KMS-11 (cell line): ENCODE measurements around the gene PGGHG.

Experiments used
- H2AFZ ChIP-seq: fragments of 200-600 bp; sonication (generic); 2 replicates; pipeline ENCODE4 v1.6.1; 2016; ENCODE audit warnings: antibody characterized with exemption, mixed run types, low read depth
- H3K27ac ChIP-seq: fragments of 200-600 bp; sonication (generic); 2 replicates; pipeline ENCODE4 v1.6.1; 2016; ENCODE audit warnings: mild to moderate bottlenecking, mixed run types
- H3K27me3 ChIP-seq: fragments of 200-600 bp; sonication (generic); 2 replicates; pipeline ENCODE4 v1.6.1; 2017; ENCODE audit warnings: mild to moderate bottlenecking, low read depth, mixed run types, moderate library complexity; ENCODE audit not compliant: insufficient read depth
- H3K36me3 ChIP-seq: fragments of 200-600 bp; sonication (generic); 2 replicates; pipeline ENCODE4 v1.6.1; 2017; ENCODE audit warnings: mild to moderate bottlenecking, mixed run types; ENCODE audit not compliant: insufficient read depth
- H3K4me1 ChIP-seq: fragments of 200-600 bp; sonication (generic); 2 replicates; pipeline ENCODE4 v1.6.1; 2016; ENCODE audit warnings: mild to moderate bottlenecking, low read depth, mixed run types; ENCODE audit not compliant: poor library complexity, severe bottlenecking
- H3K4me2 ChIP-seq: fragments of 200-600 bp; sonication (generic); 2 replicates; pipeline ENCODE4 v1.7.0; 2016; ENCODE audit warnings: mild to moderate bottlenecking, mixed run types
- H3K4me3 ChIP-seq: fragments of 200-600 bp; sonication (generic); IDR thresholded peaks from 2 replicates; pipeline ENCODE4 v1.6.1; 2017; ENCODE audit warnings: low read depth, low read length, mixed read lengths; ENCODE audit not compliant: insufficient read depth
- H3K79me2 ChIP-seq: fragments of 200-600 bp; sonication (generic); 2 replicates; pipeline ENCODE4 v1.6.1; 2016; ENCODE audit warnings: low read depth, mixed run types; ENCODE audit not compliant: insufficient read depth
- H3K9ac ChIP-seq: fragments of 200-600 bp; sonication (generic); 2 replicates; pipeline ENCODE4 v1.6.1; 2016; ENCODE audit warnings: mild to moderate bottlenecking, mixed run types
- H4K20me1 ChIP-seq: fragments of 200-600 bp; sonication (generic); 2 replicates; pipeline ENCODE4 v1.6.1; 2016; ENCODE audit warnings: mild to moderate bottlenecking, mixed run types; ENCODE audit not compliant: insufficient read depth
- CTCF ChIP-seq: fragments of 200-600 bp; sonication (generic); conservative IDR thresholded peaks from 2 replicates; pipeline ENCODE4 v1.6.1; 2017; ENCODE audit warnings: low read depth, mild to moderate bottlenecking, antibody characterized with exemption, low read length, moderate library complexity, mixed read lengths

Gene PGGHG

GRCh38 chr11:249062-249461, 39.9 kb upstream of the PGGHG start:
- H2AFZ ChIP-seq = no peak overlapping the region
- H3K4me1 ChIP-seq = no peaks in the 10 kb centered on the region
- no peaks in the 10 kb centered on the region for H4K20me1 ChIP-seq
- no peak for TF ChIP-seq CTCF
- no peak overlapping the region for H3K27ac ChIP-seq
- H3K4me2 ChIP-seq = no peak overlapping the region
- peaks cover 7% of the 10 kb centered on the region; the same call in 1 of the 2 replicates for H3K36me3 ChIP-seq
- H3K9ac ChIP-seq = no peak overlapping the region
- no peak overlapping the region for H3K4me3 ChIP-seq
- H3K79me2 ChIP-seq = no peaks in the 10 kb centered on the region
- H3K27me3 ChIP-seq = no peaks in the 10 kb centered on the region

GRCh38 chr11:250274-250673, 38.7 kb upstream of the PGGHG start:
- Histone ChIP-seq H4K20me1 (no peaks in the 10 kb centered on the region), H3K79me2 (no peaks in the 10 kb centered on the region), H3K4me3 (no peak overlapping the region), H2AFZ (no peak overlapping the region), H3K27me3 (no peaks in the 10 kb centered on the region), H3K9ac (no peak overlapping the region), H3K27ac (no peak overlapping the region), H3K36me3 (no peaks in the 10 kb centered on the region; the same call in 1 of the 2 replicates), H3K4me1 (no peaks in the 10 kb centered on the region), H3K4me2 (no peak overlapping the region)
- TF ChIP-seq CTCF = no peak

GRCh38 chr11:250740-251299, 38.1 kb upstream of the PGGHG start:
- no peak overlapping the region for H2AFZ ChIP-seq
- no peak overlapping the region for H3K4me3 ChIP-seq
- H4K20me1 ChIP-seq = no peaks in the 10 kb centered on the region
- no peak overlapping the region for H3K27ac ChIP-seq
- H3K9ac ChIP-seq = no peak overlapping the region
- no peaks in the 10 kb centered on the region for H3K27me3 ChIP-seq
- no peaks in the 10 kb centered on the region for H3K4me1 ChIP-seq
- no peaks in the 10 kb centered on the region for H3K79me2 ChIP-seq
- H3K36me3 ChIP-seq = no peaks in the 10 kb centered on the region; the same call in 1 of the 2 replicates
- no peak overlapping the region for H3K4me2 ChIP-seq
- TF ChIP-seq CTCF = peak; percentile 81

GRCh38 chr11:251550-251949, 37.4 kb upstream of the PGGHG start:
- TF ChIP-seq CTCF = no peak
- no peaks in the 10 kb centered on the region; the same call in 1 of the 2 replicates for H3K36me3 ChIP-seq

More at GRCh38 chr11:251550-251949, 37.4 kb upstream of the PGGHG start:
- Histone ChIP-seq H2AFZ (no peak overlapping the region), H3K9ac (no peak overlapping the region), H3K27ac (no peak overlapping the region), H3K27me3 (no peaks in the 10 kb centered on the region), H3K79me2 (no peaks in the 10 kb centered on the region), H3K4me3 (no peak overlapping the region), H3K4me1 (no peaks in the 10 kb centered on the region), H4K20me1 (no peaks in the 10 kb centered on the region), H3K4me2 (no peak overlapping the region)
